CD4-positive, alpha-beta T cell treated with Interleukin-21 for 1 hour (primary cell): Measurements from ENCODE around the gene PLD4.

Experiments
- DNase-seq: peaks from one replicate; pipeline ENCODE4 v3.0.0-alpha.2; 2020

PLD4 gene

DNA sequence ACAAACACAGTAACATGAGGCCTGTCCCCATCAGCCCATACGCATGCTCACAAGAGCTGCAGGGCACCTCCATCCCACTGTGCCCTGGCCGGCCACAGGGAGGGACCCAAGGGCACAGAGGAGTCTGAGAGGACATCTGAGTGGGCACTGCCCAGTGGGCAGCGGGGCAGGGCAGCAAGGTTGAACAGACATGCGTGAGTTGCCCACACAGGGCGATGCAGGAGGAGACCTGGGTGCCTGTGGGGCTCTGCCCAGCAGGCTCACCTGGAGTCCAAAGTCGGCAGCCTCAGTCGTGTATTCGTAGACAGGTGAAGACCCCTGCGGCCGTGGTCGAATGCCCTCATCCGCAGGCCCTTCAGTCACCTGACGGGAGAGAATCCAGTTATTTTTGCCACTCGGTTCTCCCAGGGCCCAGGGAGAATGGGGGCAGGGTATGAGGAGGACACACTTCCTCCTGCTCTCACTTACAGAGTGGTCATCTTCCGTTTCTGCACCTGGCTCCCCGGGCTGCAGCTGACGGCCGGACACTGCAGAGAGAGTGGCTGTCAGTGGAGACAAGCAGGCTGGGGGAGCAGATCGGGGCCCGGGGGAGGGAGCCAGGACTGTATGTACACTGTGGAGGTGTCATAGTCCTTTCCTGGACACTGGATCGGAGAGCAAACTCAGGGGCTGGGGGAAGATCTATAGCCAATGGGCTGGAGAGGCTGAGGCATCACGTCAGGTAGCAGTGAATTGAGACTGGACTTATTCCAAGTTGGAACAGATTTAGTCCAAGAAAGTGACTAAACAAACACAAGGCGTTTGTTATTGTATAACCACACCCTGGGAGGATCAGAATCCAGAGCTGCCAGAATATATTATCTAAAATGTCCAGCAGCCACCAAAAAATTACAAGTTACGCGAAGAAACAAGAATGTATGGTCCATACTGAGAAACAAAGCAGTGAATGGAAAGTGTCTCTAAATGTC, 32.8 kb downstream of the PLD4 start:
- no peak for DNase-seq

- no peak for DNase-seq
Observed at GRCh38 chr14:104964546-104964945, 39.9 kb downstream of the PLD4 start.

GRCh38 chr14:104965561-104966231, 41.0 kb downstream of the PLD4 start:
- DNase-seq, result no peak

GRCh38 chr14:104966261-104966865, 41.7 kb downstream of the PLD4 start:
- no peak for DNase-seq

- DNase-seq, result no peak
Observed at GRCh38 chr14:104966981-104967385, 42.3 kb downstream of the PLD4 start.

- no peak for DNase-seq
Observed at GRCh38 chr14:104967386-104968152, 42.9 kb downstream of the PLD4 start.

GRCh38 chr14:104968153-104968527, 43.5 kb downstream of the PLD4 start:
- DNase-seq, result no peak

- no peak for DNase-seq
Observed at GRCh38 chr14:104968541-104969401, 44.1 kb downstream of the PLD4 start.

- DNase-seq, result no peak
Observed at GRCh38 chr14:104969741-104970230, 45.1 kb downstream of the PLD4 start.

DNA sequence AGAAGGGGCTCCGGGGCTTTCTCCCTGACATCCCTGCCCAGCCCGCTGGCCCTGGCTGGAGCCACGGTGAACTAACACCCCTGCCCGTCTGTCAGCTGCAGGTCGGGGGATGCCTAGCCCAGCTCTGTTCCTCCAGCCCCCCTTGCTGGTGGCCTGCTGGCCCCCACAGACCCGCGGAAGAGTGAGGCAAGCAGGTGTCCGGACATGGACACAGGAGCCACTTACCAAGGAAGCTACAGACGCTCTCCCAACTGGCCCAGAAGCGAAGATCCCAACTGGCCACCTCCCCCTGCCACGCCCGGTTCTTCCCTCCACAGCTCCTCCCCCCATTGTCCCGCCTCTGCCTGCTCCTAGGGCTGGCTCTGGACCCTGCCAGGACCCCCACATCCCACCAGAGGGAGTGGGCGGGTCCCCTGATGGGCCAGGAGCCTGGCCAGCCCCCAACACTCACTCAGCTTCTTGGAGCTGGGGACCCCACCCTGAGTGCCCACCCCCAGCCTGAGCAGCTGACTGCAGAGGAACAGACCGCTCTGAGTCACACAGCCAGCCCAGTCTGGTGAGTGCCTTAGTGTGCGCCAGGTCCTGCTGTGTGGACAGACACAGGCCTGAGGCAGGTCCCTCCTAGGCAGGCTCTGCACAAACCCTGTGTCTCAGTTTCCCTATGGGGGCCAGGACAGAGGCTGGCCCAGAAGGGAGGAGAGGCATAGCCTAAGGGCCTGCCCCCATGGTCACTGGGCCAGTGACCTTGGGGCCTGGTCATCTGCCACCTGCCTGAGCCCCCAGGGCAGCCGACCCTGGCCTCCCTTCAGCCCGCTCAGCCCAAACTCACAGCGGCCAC, 45.8 kb downstream of the PLD4 start:
- DNase-seq, result no peak

GRCh38 chr14:104971447-104972240, 47.0 kb downstream of the PLD4 start:
- DNase-seq, result no peak

GRCh38 chr14:104972301-104973134, 47.8 kb downstream of the PLD4 start:
- no peak for DNase-seq

GRCh38 chr14:104973135-104973384, 48.4 kb downstream of the PLD4 start:
- no peak for DNase-seq

- no peak for DNase-seq
Observed at GRCh38 chr14:104973385-104974145, 48.9 kb downstream of the PLD4 start.

DNA sequence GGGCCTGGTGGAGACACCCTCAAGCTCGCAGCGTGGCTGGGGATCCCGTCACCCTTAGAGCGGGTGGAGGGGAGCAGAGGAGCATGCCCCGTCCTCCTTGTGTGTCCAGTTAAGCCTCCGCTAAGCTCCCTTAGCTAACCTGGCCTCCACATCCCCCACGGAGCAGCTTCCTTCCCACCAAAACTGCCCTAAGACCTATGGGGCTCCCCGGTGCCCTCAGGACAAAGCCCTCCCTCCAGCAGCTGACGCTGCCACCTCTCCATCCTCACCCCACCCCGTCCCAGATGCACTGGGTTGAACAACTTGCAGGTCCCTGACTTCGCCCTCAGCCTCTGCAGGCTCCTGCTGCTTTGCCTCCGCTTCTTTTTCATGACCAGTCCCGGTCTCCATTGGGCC, 49.5 kb downstream of the PLD4 start:
- no peak for DNase-seq

GRCh38 chr14:104974665-104975390, 50.1 kb downstream of the PLD4 start:
- no peak for DNase-seq

GRCh38 chr14:104975481-104976197, 51.0 kb downstream of the PLD4 start:
- DNase-seq, result peak; percentile 8
